ENCODE measurements around the gene STARD9.
"Not testable (repeated sequence)": the region's sequence is repeated elsewhere in the genome, so short reads cannot be mapped to it uniquely, and the experiment has no call there.

Gene STARD9

DNA sequence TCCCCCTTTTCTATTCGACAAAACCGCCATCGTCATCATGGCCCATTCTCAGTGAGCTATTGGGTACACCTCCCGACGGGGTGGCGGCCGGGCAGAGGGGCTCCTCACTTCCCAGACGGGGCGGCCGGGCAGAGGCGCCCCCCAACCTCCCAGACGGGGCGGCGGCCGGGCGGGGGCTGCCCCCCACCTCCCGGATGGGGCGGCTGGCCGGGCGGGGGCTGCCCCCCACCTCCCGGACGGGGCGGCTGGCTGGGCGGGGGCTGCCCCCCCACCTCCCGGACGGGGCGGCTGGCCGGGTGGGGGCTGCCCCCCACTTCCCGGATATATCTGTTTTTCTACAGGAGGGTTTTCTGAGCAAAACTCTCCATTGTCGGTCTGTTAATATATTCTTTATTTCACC lies 25.9 kb downstream of the STARD9 start:
- H2BK5ac ChIP-seq (ENCODE audit: low read depth, low read length, poor library complexity); H3K23ac ChIP-seq (ENCODE audit: low read length); H4K8ac ChIP-seq (ENCODE audit: low read depth, low read length); H3K4me2 ChIP-seq (ENCODE audit: low read length); H2BK120ac ChIP-seq (ENCODE audit: insufficient read depth, low read length, poor library complexity); H3K18ac ChIP-seq (ENCODE audit: low read length); H3K14ac ChIP-seq (ENCODE audit: low read length); H3K9me3 ChIP-seq (ENCODE audit: insufficient read depth, low read depth, low read length); H2BK12ac ChIP-seq (ENCODE audit: low read length); H3K4ac ChIP-seq (ENCODE audit: low read depth, low read length); H2AFZ ChIP-seq (ENCODE audit: insufficient read depth, low read length, poor library complexity); H3K4me3 ChIP-seq (ENCODE audit: low read depth, low read length); H2AK5ac ChIP-seq (ENCODE audit: low read length); H4K12ac ChIP-seq (ENCODE audit: low read depth, low read length); H3K4me1 ChIP-seq (ENCODE audit: control insufficient read depth in 1 of 2, insufficient read depth in 2 of 2, low read length in 2 of 2); H3K27me3 ChIP-seq (ENCODE audit: insufficient read depth, low read length); H3K36me3 ChIP-seq (ENCODE audit: control insufficient read depth in 1 of 2, insufficient read depth in 2 of 2, low read length in 2 of 2); H3K79me2 ChIP-seq (ENCODE audit: control insufficient read depth, insufficient read depth, low read length, poor library complexity); H3K9ac ChIP-seq (ENCODE audit: low read length); DNase-seq; H3K27ac ChIP-seq (ENCODE audit: low read depth, low read length); H4K91ac ChIP-seq (ENCODE audit: low read depth, low read length); H3K79me1 ChIP-seq (ENCODE audit: low read length): not testable (repeated sequence)
- WGBS (ENCODE audit: extremely low coverage, insufficient coverage, insufficient read length): no CpG with 5 or more reads among the region's 30 CpGs

DNA sequence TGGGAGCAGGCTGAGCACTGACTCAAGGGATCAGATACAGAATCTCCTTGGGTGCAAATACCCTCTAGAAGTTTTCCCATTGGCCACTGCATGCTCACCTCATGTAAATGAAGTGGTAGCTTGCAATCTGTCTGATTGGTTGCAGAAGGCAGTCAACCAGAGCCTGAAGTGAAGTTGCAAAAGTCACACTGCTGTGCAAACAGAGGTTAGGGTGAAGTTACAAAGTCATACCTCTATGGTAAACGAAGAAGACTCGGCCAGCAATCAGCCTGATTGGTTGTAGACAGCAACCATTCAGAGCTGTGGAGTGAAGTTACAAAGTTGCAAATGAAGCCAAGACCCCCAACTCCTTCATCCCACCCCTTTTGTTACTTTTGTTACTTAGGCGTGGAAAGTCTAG lies 27.1 kb downstream of the STARD9 start:
- no peak overlapping the region for H2BK5ac ChIP-seq (ENCODE audit: low read depth, low read length, poor library complexity)
- no peak overlapping the region for H3K14ac ChIP-seq (ENCODE audit: low read length)
- H3K27me3 ChIP-seq (ENCODE audit: insufficient read depth, low read length): no peaks in the 10 kb centered on the region
- no peak overlapping the region for H3K18ac ChIP-seq (ENCODE audit: low read length)
- DNase-seq: no peak
- H3K79me2 ChIP-seq (ENCODE audit: control insufficient read depth, insufficient read depth, low read length, poor library complexity): no peaks in the 10 kb centered on the region
- H2AK5ac ChIP-seq (ENCODE audit: low read length): no peak overlapping the region
- H4K91ac ChIP-seq (ENCODE audit: low read depth, low read length): no peak overlapping the region
- no peak overlapping the region for H4K8ac ChIP-seq (ENCODE audit: low read depth, low read length)
- H2AFZ ChIP-seq (ENCODE audit: insufficient read depth, low read length, poor library complexity): no peak overlapping the region
- no peak overlapping the region for H3K4me3 ChIP-seq (ENCODE audit: low read depth, low read length)
- no peak overlapping the region for H4K12ac ChIP-seq (ENCODE audit: low read depth, low read length)
- H3K36me3 ChIP-seq (ENCODE audit: control insufficient read depth in 1 of 2, insufficient read depth in 2 of 2, low read length in 2 of 2): no peaks in the 10 kb centered on the region
- H3K23ac ChIP-seq (ENCODE audit: low read length): no peak overlapping the region
- H3K27ac ChIP-seq (ENCODE audit: low read depth, low read length): no peak overlapping the region
- H3K9ac ChIP-seq (ENCODE audit: low read length): no peak overlapping the region
- H2BK120ac ChIP-seq (ENCODE audit: insufficient read depth, low read length, poor library complexity): no peak overlapping the region
- H3K4me2 ChIP-seq (ENCODE audit: low read length): no peak overlapping the region
- H2BK12ac ChIP-seq (ENCODE audit: low read length): no peak overlapping the region
- H3K79me1 ChIP-seq (ENCODE audit: low read length): no peaks in the 10 kb centered on the region
- peaks cover 4% of the 10 kb centered on the region for H3K9me3 ChIP-seq (ENCODE audit: insufficient read depth, low read depth, low read length)
- H3K4me1 ChIP-seq (ENCODE audit: control insufficient read depth in 1 of 2, insufficient read depth in 2 of 2, low read length in 2 of 2): no peaks in the 10 kb centered on the region
- WGBS (ENCODE audit: extremely low coverage, insufficient coverage, insufficient read length): no CpG with 5 or more reads among the region's 3 CpGs
- H3K4ac ChIP-seq (ENCODE audit: low read depth, low read length): no peak overlapping the region

DNA sequence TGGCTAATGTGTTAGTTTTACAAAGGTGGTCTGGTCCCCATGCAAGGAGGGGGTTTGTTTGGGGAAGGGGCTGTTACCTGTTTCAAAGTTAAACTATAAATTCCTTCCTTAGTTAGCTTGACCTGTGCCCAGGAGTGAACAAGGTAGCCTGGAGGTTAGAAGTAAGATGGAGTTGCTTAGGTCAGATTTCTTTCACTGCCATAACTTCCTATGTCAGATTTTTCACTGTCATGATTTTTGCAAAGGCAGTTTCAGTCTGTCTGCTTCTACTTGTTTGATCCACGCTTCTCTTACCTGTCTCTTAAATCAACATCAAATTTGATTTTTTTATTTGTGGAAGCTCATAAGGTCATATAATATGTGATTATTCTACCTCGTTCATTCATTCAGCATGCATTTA lies 28.6 kb downstream of the STARD9 start:
- Histone ChIP-seq H3K14ac (ENCODE audit: low read length) (no peak overlapping the region), H3K23ac (ENCODE audit: low read length) (no peak overlapping the region), H3K4ac (ENCODE audit: low read depth, low read length) (no peak overlapping the region), H3K9me3 (ENCODE audit: insufficient read depth, low read depth, low read length) (peaks cover 4% of the 10 kb centered on the region), H4K12ac (ENCODE audit: low read depth, low read length) (no peak overlapping the region), H2BK120ac (ENCODE audit: insufficient read depth, low read length, poor library complexity) (no peak overlapping the region), H2AFZ (ENCODE audit: insufficient read depth, low read length, poor library complexity) (no peak overlapping the region), H3K79me1 (ENCODE audit: low read length) (no peaks in the 10 kb centered on the region), H3K27me3 (ENCODE audit: insufficient read depth, low read length) (no peaks in the 10 kb centered on the region), H2AK5ac (ENCODE audit: low read length) (no peak overlapping the region), H3K4me2 (ENCODE audit: low read length) (no peak overlapping the region), H3K79me2 (ENCODE audit: control insufficient read depth, insufficient read depth, low read length, poor library complexity) (no peaks in the 10 kb centered on the region), H2BK12ac (ENCODE audit: low read length) (no peak overlapping the region), H4K91ac (ENCODE audit: low read depth, low read length) (no peak overlapping the region), H3K18ac (ENCODE audit: low read length) (no peak overlapping the region), H3K9ac (ENCODE audit: low read length) (no peak overlapping the region), H3K36me3 (ENCODE audit: control insufficient read depth in 1 of 2, insufficient read depth in 2 of 2, low read length in 2 of 2) (no peaks in the 10 kb centered on the region), H3K4me3 (ENCODE audit: low read depth, low read length) (no peak overlapping the region), H2BK5ac (ENCODE audit: low read depth, low read length, poor library complexity) (no peak overlapping the region), H3K4me1 (ENCODE audit: control insufficient read depth in 1 of 2, insufficient read depth in 2 of 2, low read length in 2 of 2) (no peaks in the 10 kb centered on the region), H4K8ac (ENCODE audit: low read depth, low read length) (no peak overlapping the region), H3K27ac (ENCODE audit: low read depth, low read length) (no peak overlapping the region)
- DNase-seq: no peak
- no CpG with 5 or more reads among the region's 2 CpGs for WGBS (ENCODE audit: extremely low coverage, insufficient coverage, insufficient read length)

DNA sequence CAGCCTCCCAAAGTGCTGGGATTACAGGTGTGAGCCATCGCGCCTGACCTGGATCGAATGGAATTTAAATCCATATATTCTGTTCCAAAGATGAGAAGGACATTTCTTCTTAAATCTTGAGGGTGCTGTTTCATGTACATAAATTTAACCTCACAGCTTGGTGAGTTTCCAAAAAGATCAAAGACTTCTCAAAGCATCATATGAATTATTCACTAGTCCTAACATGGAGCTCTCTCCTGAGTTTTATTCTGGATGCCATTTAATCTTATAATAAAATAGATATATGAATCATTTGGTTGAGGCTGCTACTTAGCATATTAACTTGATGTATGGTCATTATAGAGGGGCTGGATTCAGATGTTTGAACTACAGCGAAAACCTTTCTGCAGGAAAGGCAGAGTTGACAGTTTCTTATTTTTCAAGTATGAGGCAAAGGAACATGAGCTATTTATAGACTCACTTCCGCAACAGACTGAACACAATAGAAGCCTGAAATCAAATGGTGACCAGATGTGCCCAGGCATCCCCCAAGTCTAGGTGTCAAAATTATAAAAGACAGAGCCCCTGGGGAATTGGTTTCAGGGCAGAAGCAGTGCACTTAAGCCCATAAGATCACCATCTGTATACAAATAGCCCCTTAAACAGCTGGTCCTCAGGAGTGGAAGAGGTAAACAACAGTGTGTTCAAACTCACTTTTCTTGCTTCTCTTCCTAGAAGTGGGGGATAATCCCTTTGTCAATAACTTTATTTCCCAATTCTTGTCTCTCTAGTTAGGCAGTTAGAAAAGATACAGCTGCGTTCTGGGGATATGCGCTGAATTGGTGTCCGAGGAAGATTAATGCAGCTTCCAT lies 29.7 kb downstream of the STARD9 start:
- no CpG with 5 or more reads among the region's 8 CpGs for WGBS (ENCODE audit: extremely low coverage, insufficient coverage, insufficient read length)
- no peaks in the 10 kb centered on the region for H3K27me3 ChIP-seq (ENCODE audit: insufficient read depth, low read length)
- no peak overlapping the region for H3K23ac ChIP-seq (ENCODE audit: low read length)
- H2BK120ac ChIP-seq (ENCODE audit: insufficient read depth, low read length, poor library complexity): no peak overlapping the region
- H3K36me3 ChIP-seq (ENCODE audit: control insufficient read depth in 1 of 2, insufficient read depth in 2 of 2, low read length in 2 of 2): no peaks in the 10 kb centered on the region
- no peak overlapping the region for H4K12ac ChIP-seq (ENCODE audit: low read depth, low read length)
- no peak overlapping the region for H4K91ac ChIP-seq (ENCODE audit: low read depth, low read length)
- no peak overlapping the region for H4K8ac ChIP-seq (ENCODE audit: low read depth, low read length)
- H2AK5ac ChIP-seq (ENCODE audit: low read length): no peak overlapping the region
- H2AFZ ChIP-seq (ENCODE audit: insufficient read depth, low read length, poor library complexity): no peak overlapping the region
- H3K4ac ChIP-seq (ENCODE audit: low read depth, low read length): no peak overlapping the region
- no peaks in the 10 kb centered on the region for H3K4me1 ChIP-seq (ENCODE audit: control insufficient read depth in 1 of 2, insufficient read depth in 2 of 2, low read length in 2 of 2)
- H3K18ac ChIP-seq (ENCODE audit: low read length): no peak overlapping the region
- no peaks in the 10 kb centered on the region for H3K79me1 ChIP-seq (ENCODE audit: low read length)
- no peak overlapping the region for H3K4me2 ChIP-seq (ENCODE audit: low read length)
- no peak overlapping the region for H2BK5ac ChIP-seq (ENCODE audit: low read depth, low read length, poor library complexity)
- no peak overlapping the region for H3K14ac ChIP-seq (ENCODE audit: low read length)
- no peak for DNase-seq
- no peak overlapping the region for H3K9ac ChIP-seq (ENCODE audit: low read length)
- no peak overlapping the region for H3K4me3 ChIP-seq (ENCODE audit: low read depth, low read length)
- peaks cover 4% of the 10 kb centered on the region for H3K9me3 ChIP-seq (ENCODE audit: insufficient read depth, low read depth, low read length)
- H3K27ac ChIP-seq (ENCODE audit: low read depth, low read length): no peak overlapping the region
- no peaks in the 10 kb centered on the region for H3K79me2 ChIP-seq (ENCODE audit: control insufficient read depth, insufficient read depth, low read length, poor library complexity)
- H2BK12ac ChIP-seq (ENCODE audit: low read length): no peak overlapping the region
